HG03097 (cell line): ENCODE data around the gene TMTC1.

ENCODE experiments used
- ATAC-seq: cut with Tn5 transposase; IDR thresholded peaks from one replicate; pipeline ENCODE4 v1.9.1; 2021; ENCODE audit not compliant: unreplicated experiment, low FRiP score

TMTC1 gene

DNA sequence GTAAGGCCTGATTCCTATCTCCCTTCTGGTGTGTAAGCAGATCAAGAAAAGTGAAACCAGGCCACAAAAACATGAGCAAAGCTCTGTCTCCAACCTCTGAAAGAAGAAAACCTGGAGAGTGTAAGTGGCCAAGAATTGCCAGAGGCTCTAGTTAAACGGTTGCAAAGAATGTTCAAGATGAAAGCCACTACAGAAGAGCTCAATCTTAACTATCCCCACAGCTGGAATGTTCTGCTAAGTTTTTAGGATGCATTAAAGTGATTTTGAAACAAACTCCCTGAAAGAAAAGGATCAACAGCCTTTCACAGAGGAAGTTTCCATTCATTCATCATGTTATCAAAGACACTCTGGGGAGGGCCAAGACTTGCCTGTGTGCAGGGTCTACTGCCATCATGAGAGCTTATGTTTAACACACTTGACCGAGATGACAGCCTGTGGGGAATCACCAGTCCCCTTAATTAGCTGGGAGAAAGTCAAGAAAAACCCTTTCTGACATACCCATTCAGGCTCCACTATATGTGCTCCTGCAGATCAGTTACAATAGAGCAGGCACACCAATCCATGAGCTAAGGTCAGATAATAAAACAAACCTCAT is 158.3 kb downstream of the TMTC1 start:
- no peak for ATAC-seq

DNA sequence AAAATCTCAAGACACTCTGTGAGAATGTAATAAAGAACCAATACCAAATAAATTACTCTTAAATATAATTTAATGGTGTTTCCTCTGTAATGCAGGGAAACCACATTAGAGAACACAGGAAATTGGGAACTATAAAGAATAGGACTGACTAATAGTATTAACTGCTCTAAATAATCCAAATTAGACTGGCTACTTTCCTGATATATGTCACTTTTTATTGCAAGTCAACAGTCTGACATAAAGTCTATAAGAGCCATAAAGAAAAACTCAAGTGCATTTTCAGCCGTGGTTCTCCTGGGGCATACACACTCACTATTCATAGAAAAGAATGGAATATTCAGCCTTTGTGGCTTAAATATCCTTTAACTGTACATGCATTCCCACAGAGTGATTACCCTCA is 161.5 kb downstream of the TMTC1 start:
- ATAC-seq: no peak

- ATAC-seq: no peak
Measured at GRCh38 chr12:29620030-29620429, 163.7 kb downstream of the TMTC1 start.

DNA sequence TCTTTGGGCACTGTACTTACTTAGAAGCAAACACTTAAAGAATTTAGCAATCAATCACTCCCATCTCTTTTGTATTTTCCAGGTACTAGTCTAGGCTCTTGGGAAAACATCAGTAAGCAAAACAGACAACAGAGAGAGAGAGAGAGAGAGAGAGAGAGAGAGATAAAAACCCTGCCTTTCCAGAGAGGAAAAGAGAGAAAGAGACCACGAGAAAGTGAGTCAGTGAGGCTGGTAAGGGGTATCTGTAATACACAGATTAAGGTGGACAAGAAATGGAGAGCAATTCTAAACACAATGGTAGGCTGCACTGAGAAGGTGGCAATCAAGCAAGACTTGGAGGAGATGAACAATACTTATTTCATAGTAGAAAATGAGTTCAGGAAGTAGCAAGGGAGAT is 166.3 kb downstream of the TMTC1 start:
- ATAC-seq: no peak

GRCh38 chr12:29616664-29617406 is 166.9 kb downstream of the TMTC1 start:
- ATAC-seq: no peak

GRCh38 chr12:29614694-29615325 is 168.9 kb downstream of the TMTC1 start:
- ATAC-seq: no peak

DNA sequence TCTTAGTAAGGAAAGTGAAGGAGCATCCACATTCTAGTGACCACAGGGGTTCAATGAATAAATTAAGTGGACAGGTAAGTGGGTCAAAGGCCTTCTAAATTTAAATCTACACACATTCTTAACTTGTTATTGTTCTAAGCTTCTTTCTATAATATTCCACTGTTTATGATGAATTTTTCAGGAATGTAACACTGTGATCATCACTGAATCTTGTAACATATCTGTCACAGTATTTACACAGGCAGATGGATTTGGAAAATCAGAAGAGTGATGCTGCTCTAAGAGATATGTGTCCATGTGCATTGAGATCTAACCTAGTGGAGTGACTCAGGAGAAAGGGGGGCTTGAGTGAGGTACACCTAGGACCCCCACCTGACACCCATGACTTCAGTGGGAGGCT is 170.8 kb downstream of the TMTC1 start:
- ATAC-seq: no peak

DNA sequence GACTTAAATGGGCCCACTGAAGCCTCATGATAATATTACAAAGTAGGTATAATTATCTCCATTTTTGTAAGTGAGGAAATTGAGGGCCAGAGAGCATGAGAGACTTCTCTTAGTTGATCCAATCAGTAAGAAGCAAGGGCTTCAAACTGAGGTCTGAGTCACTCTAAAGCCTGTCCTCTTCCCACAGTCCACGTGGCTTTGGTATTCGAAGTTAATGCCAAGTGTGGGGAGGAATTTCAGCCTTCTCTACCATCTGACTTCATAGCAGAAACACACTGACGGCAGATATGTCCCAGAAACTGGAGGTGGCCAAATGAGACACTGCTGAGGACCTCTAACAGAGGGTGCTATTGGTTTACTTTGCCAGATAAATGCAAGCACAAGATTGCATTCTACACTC is 171.8 kb downstream of the TMTC1 start:
- no peak for ATAC-seq

DNA sequence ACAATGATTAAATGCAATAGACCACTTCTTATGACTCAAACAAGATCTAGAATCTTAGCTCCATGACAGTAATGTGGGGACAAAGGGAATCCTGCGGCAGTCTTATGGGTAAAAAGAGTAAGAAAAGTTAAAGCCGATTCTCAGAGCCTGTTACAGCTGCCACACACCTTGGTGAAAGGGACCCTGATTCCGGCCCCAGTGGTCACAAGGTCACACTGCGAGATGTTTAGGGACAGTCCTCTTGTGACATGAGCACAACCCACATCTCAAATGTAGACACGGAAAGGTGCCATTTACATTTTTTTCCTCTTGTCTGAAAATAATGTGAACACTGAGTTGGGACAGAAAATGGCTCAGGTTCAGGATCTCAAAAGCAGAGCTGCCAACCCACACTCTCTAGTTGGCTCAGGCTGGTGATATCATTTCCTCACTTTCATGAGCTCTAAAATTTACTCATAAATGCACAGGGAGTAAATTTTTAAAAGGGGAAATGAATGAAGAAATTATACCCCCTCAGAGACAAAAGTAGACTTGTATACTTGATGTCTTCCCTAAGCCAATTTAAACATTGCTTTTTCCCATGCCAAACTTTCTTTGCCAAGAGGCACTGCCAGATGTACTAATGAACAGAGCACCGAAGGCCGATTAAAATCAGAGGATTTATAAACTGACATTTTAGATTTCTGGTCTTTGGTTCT is 173.1 kb downstream of the TMTC1 start:
- ATAC-seq: no peak

- ATAC-seq: no peak
Measured at GRCh38 chr12:29609431-29610215, 174.1 kb downstream of the TMTC1 start.

GRCh38 chr12:29608581-29608980 is 175.2 kb downstream of the TMTC1 start:
- no peak for ATAC-seq

DNA sequence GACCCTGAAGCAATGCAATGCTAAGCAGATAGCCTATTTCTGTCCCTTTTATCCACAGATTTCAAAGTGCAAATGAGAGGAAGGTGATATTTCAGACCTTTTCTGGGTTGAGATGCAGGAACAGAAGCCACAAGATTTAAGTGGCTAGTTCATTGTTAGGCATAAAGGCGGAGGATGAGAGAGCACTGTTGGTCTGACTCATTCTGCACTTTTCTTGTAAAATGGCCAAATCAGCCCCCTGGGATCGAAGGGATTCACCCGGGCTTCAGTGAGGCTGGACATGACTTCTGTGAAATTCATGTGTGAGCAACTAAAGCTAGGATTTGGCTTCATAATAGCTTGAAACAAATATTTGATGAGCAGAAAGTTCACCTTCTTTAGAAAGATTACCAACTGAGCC is 184.4 kb downstream of the TMTC1 start:
- no peak for ATAC-seq

DNA sequence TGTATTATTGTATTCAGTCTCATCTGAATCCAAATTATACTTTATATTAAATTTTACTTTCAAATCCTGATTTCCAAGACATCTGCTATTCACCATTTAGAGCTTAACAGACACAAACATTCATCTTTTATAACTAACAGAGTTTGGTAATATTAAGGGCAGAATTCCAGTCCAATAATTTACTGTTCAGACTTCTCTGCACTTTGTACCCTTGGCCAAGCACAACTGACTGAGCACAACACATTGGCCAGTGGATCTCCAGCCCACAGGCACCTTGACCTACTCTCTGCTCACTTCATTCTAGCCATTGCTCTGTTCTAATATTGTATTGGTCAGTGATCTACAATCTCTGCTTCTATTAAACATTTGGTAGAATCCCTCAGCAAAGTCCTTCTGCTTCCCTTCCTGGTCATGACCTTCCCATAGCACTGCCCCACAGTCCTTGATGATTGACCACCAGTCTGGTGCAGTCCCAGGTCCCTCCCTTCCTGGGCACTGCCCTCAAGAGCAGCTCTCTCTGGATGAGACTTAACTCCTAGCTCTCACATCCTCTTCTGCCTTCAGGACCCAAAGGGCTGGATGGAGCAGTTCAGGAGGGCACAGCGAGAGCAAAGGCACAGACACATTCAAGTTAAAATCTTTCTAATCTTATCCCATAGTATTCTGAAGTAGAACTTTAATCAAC is 188.5 kb downstream of the TMTC1 start:
- ATAC-seq: no peak

DNA sequence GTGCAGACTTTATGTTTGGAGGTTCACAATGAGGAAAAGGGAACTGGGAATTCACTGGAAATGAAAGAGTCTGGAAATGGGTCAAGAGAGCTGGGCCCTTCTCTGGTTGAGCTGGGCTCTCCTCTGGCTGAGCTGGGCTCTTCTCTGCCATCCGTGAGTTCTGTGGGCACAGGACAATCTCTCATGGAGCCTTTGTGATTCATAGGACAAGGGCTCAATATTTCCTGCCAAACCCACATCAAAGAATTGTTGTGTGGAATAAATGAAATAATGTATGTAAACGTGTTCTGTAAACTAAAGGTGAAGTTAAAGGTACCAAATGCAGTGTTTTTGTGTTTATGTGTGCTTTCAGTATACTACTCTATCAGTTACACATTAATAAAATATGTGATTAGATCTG is 190.7 kb downstream of the TMTC1 start:
- no peak for ATAC-seq

GRCh38 chr12:29591140-29592020 is 192.4 kb downstream of the TMTC1 start:
- no peak for ATAC-seq

GRCh38 chr12:29589851-29590250 is 193.9 kb downstream of the TMTC1 start:
- no peak for ATAC-seq

DNA sequence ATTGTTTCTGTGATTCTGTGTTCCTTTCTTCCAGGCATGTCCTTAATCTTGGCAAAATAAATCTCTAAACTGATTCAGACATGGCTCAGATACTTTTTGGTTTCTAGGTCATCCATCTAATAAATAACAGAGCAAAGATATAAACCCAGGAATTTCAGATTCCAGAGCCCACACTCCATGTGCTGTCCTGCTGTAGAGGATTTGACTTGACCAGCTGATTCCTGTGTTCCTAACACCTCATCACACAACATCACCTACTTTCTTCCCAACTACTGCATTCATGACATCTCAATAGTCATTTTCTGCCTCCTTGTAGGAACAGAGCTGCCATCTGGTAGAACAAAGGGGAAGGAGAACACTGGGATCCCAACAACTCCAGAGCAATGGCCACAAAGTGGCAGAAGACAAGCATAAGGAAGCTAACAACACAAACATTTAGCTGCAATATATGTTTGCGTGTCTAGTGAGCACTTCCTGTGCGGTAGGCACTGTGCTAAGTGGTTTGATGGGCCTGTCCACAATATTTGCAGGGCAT is 194.4 kb downstream of the TMTC1 start:
- ATAC-seq: no peak

DNA sequence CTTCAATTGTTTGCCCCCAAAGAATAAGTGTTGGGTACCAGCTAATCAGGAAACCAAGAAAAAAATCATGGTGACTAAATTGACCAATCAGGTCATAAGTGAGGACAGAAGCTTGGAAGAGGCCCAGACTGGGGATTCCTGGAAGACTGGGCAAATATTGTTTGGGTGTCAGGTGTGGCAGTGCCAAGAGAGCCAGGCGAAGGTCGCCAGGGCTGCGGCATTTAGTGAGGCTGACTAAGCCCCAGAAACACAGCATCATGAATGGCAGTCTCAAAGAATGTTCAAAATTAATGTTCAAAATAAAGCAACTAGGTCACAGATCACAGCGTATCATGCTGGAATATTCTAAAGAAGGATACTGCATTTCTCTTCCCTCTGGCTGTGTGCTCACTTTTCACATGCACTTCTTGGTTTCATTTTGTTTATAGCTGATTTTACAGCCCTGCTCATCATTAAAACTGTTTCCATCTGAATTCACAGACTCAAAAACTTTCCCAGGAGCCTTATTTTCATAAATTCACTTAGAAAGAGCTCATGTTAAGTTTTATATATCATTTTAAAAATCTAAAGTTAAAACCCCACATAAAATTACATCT is 201.0 kb downstream of the TMTC1 start:
- ATAC-seq: no peak

- ATAC-seq: no peak
Measured at GRCh38 chr12:29582146-29582545, 201.6 kb downstream of the TMTC1 start.
